ENCODE measurements around the gene MSH3.
"Not testable (repeated sequence)": the region's sequence is repeated elsewhere in the genome, so short reads cannot be mapped to it uniquely, and the experiment has no call there.

The MSH3 gene

GRCh38 chr5:80752427-80752826 lies 98.0 kb downstream of the MSH3 start:
- no peak for DNase-seq (ENCODE audit: low read depth in 1 of 2, low spot score in 1 of 2)

GRCh38 chr5:80753712-80754111 lies 99.3 kb downstream of the MSH3 start:
- DNase-seq (ENCODE audit: low read depth in 1 of 2, low spot score in 1 of 2) = no peak

GRCh38 chr5:80754900-80755299 lies 100.4 kb downstream of the MSH3 start:
- no peak for DNase-seq (ENCODE audit: low read depth in 1 of 2, low spot score in 1 of 2)

GRCh38 chr5:80755626-80756025 lies 101.2 kb downstream of the MSH3 start:
- DNase-seq (ENCODE audit: low read depth in 1 of 2, low spot score in 1 of 2) = no peak

- no peak for DNase-seq (ENCODE audit: low read depth in 1 of 2, low spot score in 1 of 2)
These were observed 101.8 kb downstream of the MSH3 start for GRCh38 chr5:80756292-80756691.

- DNase-seq (ENCODE audit: low read depth in 1 of 2, low spot score in 1 of 2) = no peak
These were observed 102.8 kb downstream of the MSH3 start for GRCh38 chr5:80757290-80757689.

GRCh38 chr5:80759866-80760577 lies 105.6 kb downstream of the MSH3 start:
- no peak for DNase-seq (ENCODE audit: low read depth in 1 of 2, low spot score in 1 of 2)

- DNase-seq (ENCODE audit: low read depth in 1 of 2, low spot score in 1 of 2) = no peak
These were observed 106.2 kb downstream of the MSH3 start for GRCh38 chr5:80760680-80761079.

- no peak for DNase-seq (ENCODE audit: low read depth in 1 of 2, low spot score in 1 of 2)
These were observed 106.7 kb downstream of the MSH3 start for GRCh38 chr5:80761176-80761575.

- DNase-seq (ENCODE audit: low read depth in 1 of 2, low spot score in 1 of 2) = no peak
These were observed 107.5 kb downstream of the MSH3 start for GRCh38 chr5:80761966-80762365.

GRCh38 chr5:80762573-80762972 lies 108.1 kb downstream of the MSH3 start:
- DNase-seq (ENCODE audit: low read depth in 1 of 2, low spot score in 1 of 2) = no peak

GRCh38 chr5:80763211-80763610 lies 108.8 kb downstream of the MSH3 start:
- DNase-seq (ENCODE audit: low read depth in 1 of 2, low spot score in 1 of 2) = no peak

GRCh38 chr5:80763873-80764647 lies 109.6 kb downstream of the MSH3 start:
- no peak for DNase-seq (ENCODE audit: low read depth in 1 of 2, low spot score in 1 of 2)

GRCh38 chr5:80764786-80765185 lies 110.3 kb downstream of the MSH3 start:
- no peak for DNase-seq (ENCODE audit: low read depth in 1 of 2, low spot score in 1 of 2)

GRCh38 chr5:80777347-80778287 lies 123.2 kb downstream of the MSH3 start:
- no peak for DNase-seq (ENCODE audit: low read depth in 1 of 2, low spot score in 1 of 2)

- DNase-seq (ENCODE audit: low read depth in 1 of 2, low spot score in 1 of 2) = no peak
These were observed 125.6 kb downstream of the MSH3 start for GRCh38 chr5:80780024-80780423.

- DNase-seq (ENCODE audit: low read depth in 1 of 2, low spot score in 1 of 2) = no peak
These were observed 126.4 kb downstream of the MSH3 start for GRCh38 chr5:80780761-80781285.

- DNase-seq (ENCODE audit: low read depth in 1 of 2, low spot score in 1 of 2) = no peak
These were observed 126.9 kb downstream of the MSH3 start for GRCh38 chr5:80781356-80781755.

- no peak for DNase-seq (ENCODE audit: low read depth in 1 of 2, low spot score in 1 of 2)
These were observed 128.2 kb downstream of the MSH3 start for GRCh38 chr5:80782626-80783025.

GRCh38 chr5:80783751-80784150 lies 129.3 kb downstream of the MSH3 start:
- DNase-seq (ENCODE audit: low read depth in 1 of 2, low spot score in 1 of 2) = not testable (repeated sequence)

- DNase-seq (ENCODE audit: low read depth in 1 of 2, low spot score in 1 of 2) = no peak
These were observed 130.0 kb downstream of the MSH3 start for GRCh38 chr5:80784451-80784850.
